Stomach (tissue), 9 donors: ENCODE measurements around the gene FAM151A. TPM values are rescaled to one million over a fixed set of nuclear protein-coding genes. Genes with fewer than 3 reads are reported as not detected.

Experiments used
- DNase-seq, 2 donors: peaks; one replicate each; pipeline versions ENCODE4 v3.0.0 to v3.0.0-alpha.2; 2013 to 2019
- H3K27ac ChIP-seq, 5 donors: fragments of 200-600 bp in 4 of 5; sonication (generic) in 4 of 5; one replicate each; pipeline ENCODE4 v1.5.1; 2013 to 2019; ENCODE audit warnings: mild to moderate bottlenecking in 1 of 5, moderate library complexity in 1 of 5
- H3K27me3 ChIP-seq, 3 donors: fragments of 200-600 bp; sonication (generic); one replicate each; pipeline ENCODE4 v1.5.1; 2017 to 2019; ENCODE audit warnings: mixed run types in 1 of 3
- H3K36me3 ChIP-seq, 4 donors: fragments of 200-600 bp; sonication (generic); 1 replicate in 3 of 4; 2 replicates in 1 of 4; pipeline ENCODE4 v1.5.1; 2016 to 2019
- H3K4me1 ChIP-seq, 4 donors: fragments of 200-600 bp; sonication (generic); one replicate each; pipeline ENCODE4 v1.5.1; 2016 to 2019
- H3K4me3 ChIP-seq, 4 donors: fragments of 200-600 bp; sonication (generic) in 3 of 4; one replicate each; pipeline ENCODE4 v1.5.1; 2016 to 2019; ENCODE audit warnings: mild to moderate bottlenecking in 1 of 4
- H3K9me3 ChIP-seq, 4 donors: fragments of 200-600 bp; sonication (generic); one replicate each; pipeline ENCODE4 v1.5.1; 2016 to 2019
- EP300 ChIP-seq: sonication (generic); formaldehyde crosslinking; IDR thresholded peaks from one replicate; pipeline ENCODE4 v1.6.1; 2017; ENCODE audit warnings: antibody characterized with exemption
- POLR2A ChIP-seq, 4 donors: fragments of 450-650 bp; IDR thresholded peaks; one replicate each; pipeline ENCODE4 v1.6.1; 2016; ENCODE audit warnings: antibody characterized with exemption in 4 of 4, control low read depth in 2 of 4, mild to moderate bottlenecking in 1 of 4, moderate library complexity in 1 of 4
- POLR2AphosphoS5 ChIP-seq, 3 donors: sonication (generic); formaldehyde crosslinking; IDR thresholded peaks; one replicate each; pipeline ENCODE4 v1.6.1; 2016; ENCODE audit warnings: antibody characterized with exemption in 3 of 3
- whole genome bisulfite sequencing, 5 donors: extraction: QIAGEN DNeasy Blood & Tissue Kit in 3 of 5; methylation state at CpG; one replicate each; pipeline versions ENCODE4 v1.1.5 to v1.1.7; 2013 to 2018; 5-methylcytosine and 5-hydroxymethylcytosine counted together
- intact Hi-C: fragments of 100-400 bp; cut with DNase I; formaldehyde crosslinking; loops from one replicate; pipeline ENCODE4 v1.15.1; 2023; ENCODE audit warnings: low total_unique reads
- polyA plus RNA-seq, 3 donors: library from polyadenylated mRNA; stranded (reverse); fragments of 200-250 nt; gene quantifications; one replicate each; pipeline ENCODE4 v1.2.3, GENCODE V29; 2013
- total RNA-seq, 5 donors: library from RNA; depleted of rRNA; stranded (reverse); fragments of >200 nt; gene quantifications; one replicate each; pipeline versions ENCODE4 v1.1.0 to v1.2.3, GENCODE V29; 2014 to 2016
- TF ChIP-seq, protein P1 (sequence below), 7 experiments: fragments of 450-650 bp in 4 of 7; fragments of 200-600 bp in 3 of 7; sonication (generic) in 3 of 7; IDR thresholded peaks; one replicate each; pipeline ENCODE4 v1.5.1; 2016 to 2019; ENCODE audit warnings: antibody characterized with exemption in 7 of 7, control low read depth in 2 of 7, mild to moderate bottlenecking in 1 of 7
- donor health status: healthy with polysubstance abuse.
- donor health status: Bipolar disorder and iron deficiency.
- donor health status: healthy.

The FAM151A gene
- total and polyA plus RNA-seq, 8 donors, result 0.15 to 0.73 (median 0.25) TPM; not detected in 5

GRCh38 chr1:54583307-54583686, 40.0 kb downstream of the FAM151A start:
- H3K27me3 ChIP-seq, result no peaks in the 10 kb centered on the region
- peaks cover 0 to 22% (median 17%) of the 10 kb centered on the region in 4 donors for H3K36me3 ChIP-seq
- 87 to 96% (median 94%) methylated on average over 3 of the region's 3 CpGs for WGBS, 5 donors
- intact Hi-C loops, result no loop called here
- H3K9me3 ChIP-seq, result no peaks in the 10 kb centered on the region
- DNase-seq, result no peak
- H3K4me1 ChIP-seq, result peaks cover 20 to 57% (median 36%) of the 10 kb centered on the region in 4 donors
- H3K4me3 ChIP-seq, result no peak overlapping the region
- TF ChIP-seq EP300, result no peak
- H3K27ac ChIP-seq, result peak overlapping the region in 1 of 5 donors; percentile 89

DNA sequence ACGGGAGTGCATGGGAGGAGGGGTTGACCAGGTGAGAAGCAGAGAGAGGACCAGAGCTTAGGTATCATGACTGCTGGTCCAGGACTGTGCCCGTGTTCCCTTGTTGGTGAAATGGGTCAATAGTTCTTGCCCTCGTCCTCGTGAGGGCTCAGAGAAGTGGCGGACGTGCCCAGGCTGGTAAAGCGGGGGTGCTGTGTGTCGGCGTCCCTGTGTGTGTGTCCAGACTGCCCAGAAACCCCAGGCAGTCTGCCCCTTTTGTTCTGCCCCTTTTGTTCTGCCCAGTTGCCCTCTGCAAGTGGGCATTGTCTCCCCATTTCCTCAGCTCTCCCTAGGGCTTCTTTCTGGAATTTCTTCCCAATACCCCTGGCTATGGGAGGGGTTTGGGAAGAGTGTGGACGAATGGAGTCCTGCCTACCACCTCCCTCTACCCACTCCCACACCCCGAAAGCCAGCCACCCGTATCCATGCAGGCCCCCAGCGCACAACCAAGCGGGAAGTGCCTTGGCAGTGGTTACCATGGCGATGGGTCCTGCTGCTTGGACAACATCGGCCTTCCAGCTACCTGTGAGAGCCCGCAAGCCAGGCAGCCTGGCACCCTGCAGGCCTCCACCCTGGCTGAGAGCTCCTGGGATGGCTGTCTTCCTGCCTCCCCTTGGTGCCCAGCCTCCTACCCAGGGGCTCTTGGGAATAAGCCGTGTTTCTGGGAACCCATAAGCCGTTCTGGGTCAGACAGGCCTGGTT, 40.6 kb downstream of the FAM151A start:
- 77 to 89% (median 84%) methylated on average over 12 to 19 of the region's 19 CpGs for WGBS, 5 donors
- Histone ChIP-seq H3K9me3 (no peaks in the 10 kb centered on the region), H3K4me1 (peaks cover 24 to 63% (median 41%) of the 10 kb centered on the region in 4 donors), H3K36me3 (peaks cover 0 to 20% (median 17%) of the 10 kb centered on the region in 4 donors), H3K27me3 (no peaks in the 10 kb centered on the region), H3K27ac (peak overlapping the region; percentile 67 to 89 (median 85)), H3K4me3 (no peak overlapping the region)
- intact Hi-C loops, result no loop called here
- no peak for TF ChIP-seq EP300
- TF ChIP-seq POLR2A (IDR thresholded peaks at IDR 0.05), result no peak
- TF ChIP-seq, protein P1, sequence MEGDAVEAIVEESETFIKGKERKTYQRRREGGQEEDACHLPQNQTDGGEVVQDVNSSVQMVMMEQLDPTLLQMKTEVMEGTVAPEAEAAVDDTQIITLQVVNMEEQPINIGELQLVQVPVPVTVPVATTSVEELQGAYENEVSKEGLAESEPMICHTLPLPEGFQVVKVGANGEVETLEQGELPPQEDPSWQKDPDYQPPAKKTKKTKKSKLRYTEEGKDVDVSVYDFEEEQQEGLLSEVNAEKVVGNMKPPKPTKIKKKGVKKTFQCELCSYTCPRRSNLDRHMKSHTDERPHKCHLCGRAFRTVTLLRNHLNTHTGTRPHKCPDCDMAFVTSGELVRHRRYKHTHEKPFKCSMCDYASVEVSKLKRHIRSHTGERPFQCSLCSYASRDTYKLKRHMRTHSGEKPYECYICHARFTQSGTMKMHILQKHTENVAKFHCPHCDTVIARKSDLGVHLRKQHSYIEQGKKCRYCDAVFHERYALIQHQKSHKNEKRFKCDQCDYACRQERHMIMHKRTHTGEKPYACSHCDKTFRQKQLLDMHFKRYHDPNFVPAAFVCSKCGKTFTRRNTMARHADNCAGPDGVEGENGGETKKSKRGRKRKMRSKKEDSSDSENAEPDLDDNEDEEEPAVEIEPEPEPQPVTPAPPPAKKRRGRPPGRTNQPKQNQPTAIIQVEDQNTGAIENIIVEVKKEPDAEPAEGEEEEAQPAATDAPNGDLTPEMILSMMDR (IDR thresholded peaks at IDR 0.05), result no peak
- no peak for TF ChIP-seq POLR2AphosphoS5 (IDR thresholded peaks at IDR 0.05)
- peak; percentile 34 to 82 for DNase-seq

DNA sequence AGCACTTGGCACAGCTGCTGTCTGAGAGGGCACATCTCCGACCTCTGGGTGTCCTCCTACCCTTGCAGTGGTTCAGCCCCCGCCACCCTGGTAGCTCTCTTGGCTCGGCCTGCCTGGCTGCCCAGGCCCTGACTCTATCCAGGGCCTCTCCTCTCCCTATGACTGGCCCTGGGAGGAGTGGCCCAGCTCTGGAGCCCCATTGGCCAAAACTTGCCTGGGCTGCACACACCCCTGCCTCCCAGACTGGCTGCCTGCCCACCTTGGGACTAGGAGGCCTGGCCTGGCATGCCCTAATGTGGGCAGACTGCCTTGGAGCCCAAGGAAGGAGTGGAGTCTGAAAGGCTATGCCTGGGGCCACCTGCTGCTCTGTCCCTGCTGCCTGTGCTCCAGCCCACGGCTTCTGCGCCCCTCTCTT, 41.7 kb downstream of the FAM151A start:
- TF ChIP-seq POLR2A (IDR thresholded peaks at IDR 0.05) (peak in 2 of 4 donors; percentile 38 to 42), EP300 (peak; percentile 62), POLR2AphosphoS5 (IDR thresholded peaks at IDR 0.05) (peak; percentile 73 to 84 (median 83))
- TF ChIP-seq, protein P1 (IDR thresholded peaks at IDR 0.05), result no peak
- Histone ChIP-seq H3K4me3 (no peak overlapping the region), H3K27ac (peak overlapping the region; percentile 80 to 89 (median 85)), H3K36me3 (peaks cover 0 to 14% (median 10%) of the 10 kb centered on the region in 4 donors), H3K27me3 (no peaks in the 10 kb centered on the region), H3K9me3 (no peaks in the 10 kb centered on the region), H3K4me1 (peaks cover 26 to 67% (median 44%) of the 10 kb centered on the region in 4 donors)
- 29 to 38% (median 35%) methylated on average over 4 to 5 of the region's 5 CpGs; no CpG with 5 or more reads in 1 of the 5 donors for WGBS, 5 donors
- peak; percentile 91 to 97 for DNase-seq
- intact Hi-C loops, result no loop called here

- Histone ChIP-seq H3K9me3 (no peaks in the 10 kb centered on the region), H3K27me3 (no peaks in the 10 kb centered on the region), H3K27ac (peak overlapping the region; percentile 80 to 89 (median 85)), H3K36me3 (peaks cover 0 to 13% (median 8%) of the 10 kb centered on the region in 4 donors), H3K4me3 (no peak overlapping the region), H3K4me1 (peaks cover 26 to 68% (median 44%) of the 10 kb centered on the region in 4 donors)
- no peak for DNase-seq
- TF ChIP-seq POLR2A (IDR thresholded peaks at IDR 0.05) (no peak), EP300 (no peak), POLR2AphosphoS5 (IDR thresholded peaks at IDR 0.05) (no peak)
- TF ChIP-seq, protein P1 (IDR thresholded peaks at IDR 0.05), result no peak
- intact Hi-C loops, result no loop called here
- 64 to 77% (median 65%) methylated on average over 11 of the region's 11 CpGs for WGBS, 5 donors
Observed at GRCh38 chr1:54580856-54581550, 42.3 kb downstream of the FAM151A start.
